ENCODE results near the gene PPARD. TPM values are rescaled to one million over a fixed set of nuclear protein-coding genes. Genes with fewer than 3 reads are reported as not detected.
A peak's percentile ranks its signal among the peaks of the same experiment; 100 is the strongest.

The PPARD gene
- total RNA-seq, 1 donor from 2014 or later, result 9.9 TPM

DNA sequence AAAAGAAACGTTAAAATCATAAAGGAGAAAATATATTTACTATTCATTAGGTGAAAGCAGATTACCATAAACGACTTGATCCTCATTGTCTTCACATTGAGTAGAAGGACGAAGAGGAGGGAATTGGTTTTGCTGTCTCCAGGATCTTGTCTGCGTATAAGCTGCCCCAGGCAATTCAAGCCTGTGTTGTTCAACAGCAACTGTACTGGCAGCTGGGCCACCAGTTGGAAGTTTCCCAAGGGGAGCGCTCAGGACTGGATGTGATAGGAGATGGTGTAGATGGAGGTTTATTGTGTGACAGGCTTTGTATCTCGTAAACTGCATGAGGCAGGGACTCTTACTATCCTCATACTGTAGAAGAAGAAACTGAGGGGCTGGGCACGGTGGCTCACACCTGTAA lies 105.8 kb downstream of the PPARD start:
- no peak overlapping the region for H3K27ac Mint-ChIP-seq (ENCODE audit: unreplicated experiment)
- FAIRE-seq, result no peak
- Histone ChIP-seq H4K20me1 (ENCODE audit: insufficient read depth, low read length) (no peaks in the 10 kb centered on the region), H3K4me2 (ENCODE audit: low read length) (no peak overlapping the region), H3K36me3 (ENCODE audit: insufficient read depth, low read length) (no peaks in the 10 kb centered on the region), H3K79me2 (ENCODE audit: insufficient read depth, low read length) (no peaks in the 10 kb centered on the region), H3K27ac (ENCODE audit: low read depth, low read length) (no peak overlapping the region), H2AFZ (ENCODE audit: low read depth, low read length) (no peak overlapping the region), H3K9ac (ENCODE audit: low read length) (no peak overlapping the region), H3K4me1 (ENCODE audit: insufficient read depth, low read length) (peaks cover 12% of the 10 kb centered on the region), H3K4me3 (ENCODE audit: insufficient read depth, low read depth, low read length) (no peak overlapping the region), H3K27me3 (ENCODE audit: insufficient read depth, low read length) (no peaks in the 10 kb centered on the region), H3K9me3 (ENCODE audit: insufficient read depth, low read depth, low read length) (no peaks in the 10 kb centered on the region)
- H3K4me1 Mint-ChIP-seq (ENCODE audit: low read depth, unreplicated experiment), result peaks cover 2% of the 10 kb centered on the region
- DNase-seq (ENCODE audit: low read depth), result no peak
- no peak overlapping the region for H3K4me3 Mint-ChIP-seq (ENCODE audit: unreplicated experiment)
- TF ChIP-seq EZH2 (IDR thresholded peaks at IDR 0.05; ENCODE audit: insufficient read depth, low read length) (no peak), CTCF (IDR thresholded peaks at IDR 0.05; ENCODE audit: insufficient read depth, low read depth, low read length) (no peak)
- no peaks in the 10 kb centered on the region for H3K9me3 Mint-ChIP-seq (ENCODE audit: unreplicated experiment)
- H3K36me3 Mint-ChIP-seq (ENCODE audit: low read depth, unreplicated experiment), result no peaks in the 10 kb centered on the region
- peaks cover 18% of the 10 kb centered on the region for H3K27me3 Mint-ChIP-seq (ENCODE audit: low read depth, unreplicated experiment)

GRCh38 chr6:35449287-35449881 lies 107.0 kb downstream of the PPARD start:
- Histone ChIP-seq H3K4me2 (ENCODE audit: low read length) (no peak overlapping the region), H2AFZ (ENCODE audit: low read depth, low read length) (no peak overlapping the region), H3K4me1 (ENCODE audit: insufficient read depth, low read length) (peaks cover 16% of the 10 kb centered on the region), H3K27me3 (ENCODE audit: insufficient read depth, low read length) (no peaks in the 10 kb centered on the region), H3K9ac (ENCODE audit: low read length) (no peak overlapping the region), H3K36me3 (ENCODE audit: insufficient read depth, low read length) (no peaks in the 10 kb centered on the region), H3K9me3 (ENCODE audit: insufficient read depth, low read depth, low read length) (no peaks in the 10 kb centered on the region), H3K27ac (ENCODE audit: low read depth, low read length) (no peak overlapping the region), H3K4me3 (ENCODE audit: insufficient read depth, low read depth, low read length) (no peak overlapping the region), H3K79me2 (ENCODE audit: insufficient read depth, low read length) (no peaks in the 10 kb centered on the region), H4K20me1 (ENCODE audit: insufficient read depth, low read length) (no peaks in the 10 kb centered on the region)
- Mint-ChIP-seq H3K27me3 (ENCODE audit: low read depth, unreplicated experiment) (peaks cover 18% of the 10 kb centered on the region), H3K27ac (ENCODE audit: unreplicated experiment) (no peak overlapping the region), H3K4me3 (ENCODE audit: unreplicated experiment) (no peak overlapping the region), H3K4me1 (ENCODE audit: low read depth, unreplicated experiment) (peaks cover 5% of the 10 kb centered on the region), H3K36me3 (ENCODE audit: low read depth, unreplicated experiment) (no peaks in the 10 kb centered on the region), H3K9me3 (ENCODE audit: unreplicated experiment) (no peaks in the 10 kb centered on the region)
- no peak for TF ChIP-seq EZH2 (IDR thresholded peaks at IDR 0.05; ENCODE audit: insufficient read depth, low read length)
- peak; percentile 70 for TF ChIP-seq CTCF (IDR thresholded peaks at IDR 0.05; ENCODE audit: insufficient read depth, low read depth, low read length)
- FAIRE-seq (no peak), DNase-seq (ENCODE audit: low read depth) (peak; percentile 38)
